SK-N-MC (cell line): ENCODE measurements around the gene SRRM4.

Experiments used
- EZH2 ChIP-seq: fragments of 200-600 bp; sonication (generic); IDR thresholded peaks from one replicate; pipeline ENCODE4 v1.6.1; 2017; ENCODE audit warnings: antibody characterized with exemption
- POLR2AphosphoS5 ChIP-seq: IDR thresholded peaks from 2 replicates; pipeline ENCODE4 v1.6.1; 2012; ENCODE audit warnings: mild to moderate bottlenecking, low read depth, low read length, borderline replicate concordance

DNA sequence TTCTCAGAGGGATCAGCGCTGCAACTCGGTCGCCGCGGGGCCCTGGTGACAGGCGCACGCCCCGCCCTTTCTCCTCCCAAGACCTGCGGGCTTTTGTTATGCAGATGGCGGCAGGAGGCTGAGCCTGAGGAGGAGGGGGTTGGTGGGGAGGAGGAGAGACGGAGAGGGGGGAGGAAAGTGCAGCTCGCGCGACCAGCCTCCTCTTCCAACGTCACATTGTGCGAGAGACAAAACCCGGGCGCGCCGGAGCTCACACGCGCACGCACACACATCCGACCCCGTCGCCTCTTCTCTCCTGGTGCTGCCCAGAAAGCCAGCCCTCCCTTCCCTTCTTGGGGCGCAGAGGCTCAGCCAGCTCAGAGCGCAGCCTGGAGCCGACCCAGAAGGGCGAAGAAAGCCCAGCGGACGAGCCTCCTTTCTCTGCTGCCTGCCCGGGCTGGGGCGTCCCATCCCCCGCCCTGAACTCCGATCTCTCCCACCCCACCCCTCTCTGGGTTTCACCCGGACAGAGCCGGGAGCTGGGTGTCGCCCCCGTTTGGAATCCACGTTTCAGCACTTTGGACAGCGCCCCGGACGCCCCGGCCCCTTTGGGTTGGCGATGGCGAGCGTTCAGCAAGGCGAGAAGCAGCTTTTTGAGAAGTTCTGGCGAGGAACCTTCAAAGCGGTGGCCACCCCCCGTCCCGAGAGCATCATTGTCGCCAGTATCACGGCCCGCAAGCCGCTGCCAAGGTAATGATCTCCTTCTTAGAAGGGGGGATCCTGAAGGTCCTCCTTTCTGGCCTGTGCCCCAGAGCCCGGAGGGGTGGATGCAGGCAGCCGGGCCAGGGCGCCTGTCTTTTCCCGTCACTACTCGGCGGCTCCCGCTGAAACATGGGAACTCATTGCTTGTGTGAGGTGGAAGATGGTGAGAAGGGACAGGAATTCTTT is at the start of gene SRRM4:
- TF ChIP-seq EZH2: no peak
- no peak for TF ChIP-seq POLR2AphosphoS5
